ENCODE results near the gene PLXNA4.
"Not testable (repeated sequence)": the region's sequence is repeated elsewhere in the genome, so short reads cannot be mapped to it uniquely, and the experiment has no call there.

PLXNA4 gene

GRCh38 chr7:132575982-132576720 is at the start of gene PLXNA4:
TSS of gene PLXNA4 (minus strand) at chr7:132576470. CDS start at chr7:132508693, 67,777 bp downstream.
- no peak for DNase-seq (ENCODE audit: low read depth in 2 of 3, low spot score in 2 of 3)

- no peak for DNase-seq (ENCODE audit: low read depth in 2 of 3, low spot score in 2 of 3)
Measured at GRCh38 chr7:132625651-132626050, 49.4 kb upstream of the PLXNA4 start.

- DNase-seq (ENCODE audit: low read depth in 2 of 3, low spot score in 2 of 3), result no peak
Measured at GRCh38 chr7:132622081-132622480, 45.8 kb upstream of the PLXNA4 start.

- no peak for DNase-seq (ENCODE audit: low read depth in 2 of 3, low spot score in 2 of 3)
Measured at GRCh38 chr7:132619967-132620366, 43.7 kb upstream of the PLXNA4 start.

- DNase-seq (ENCODE audit: low read depth in 2 of 3, low spot score in 2 of 3), result no peak
Measured at GRCh38 chr7:132618956-132619305, 42.7 kb upstream of the PLXNA4 start.

GRCh38 chr7:132618271-132618955 is 42.1 kb upstream of the PLXNA4 start:
- DNase-seq (ENCODE audit: low read depth in 2 of 3, low spot score in 2 of 3), result no peak

- no peak for DNase-seq (ENCODE audit: low read depth in 2 of 3, low spot score in 2 of 3)
Measured at GRCh38 chr7:132614428-132615318, 38.4 kb upstream of the PLXNA4 start.

- no peak for DNase-seq (ENCODE audit: low read depth in 2 of 3, low spot score in 2 of 3)
Measured at GRCh38 chr7:132613737-132614136, 37.5 kb upstream of the PLXNA4 start.

GRCh38 chr7:132610995-132611394 is 34.7 kb upstream of the PLXNA4 start:
- no peak for DNase-seq (ENCODE audit: low read depth in 2 of 3, low spot score in 2 of 3)

- DNase-seq (ENCODE audit: low read depth in 2 of 3, low spot score in 2 of 3), result no peak
Measured at GRCh38 chr7:132609906-132610520, 33.7 kb upstream of the PLXNA4 start.

GRCh38 chr7:132609222-132609621 is 33.0 kb upstream of the PLXNA4 start:
- DNase-seq (ENCODE audit: low read depth in 2 of 3, low spot score in 2 of 3), result no peak

GRCh38 chr7:132608523-132608922 is 32.3 kb upstream of the PLXNA4 start:
- no peak for DNase-seq (ENCODE audit: low read depth in 2 of 3, low spot score in 2 of 3)

- DNase-seq (ENCODE audit: low read depth in 2 of 3, low spot score in 2 of 3), result no peak
Measured at GRCh38 chr7:132607656-132608055, 31.4 kb upstream of the PLXNA4 start.

- no peak for DNase-seq (ENCODE audit: low read depth in 2 of 3, low spot score in 2 of 3)
Measured at GRCh38 chr7:132604121-132604520, 27.9 kb upstream of the PLXNA4 start.

- DNase-seq (ENCODE audit: low read depth in 2 of 3, low spot score in 2 of 3), result no peak
Measured at GRCh38 chr7:132603220-132603833, 27.1 kb upstream of the PLXNA4 start.

GRCh38 chr7:132601783-132602182 is 25.5 kb upstream of the PLXNA4 start:
- no peak for DNase-seq (ENCODE audit: low read depth in 2 of 3, low spot score in 2 of 3)

- no peak for DNase-seq (ENCODE audit: low read depth in 2 of 3, low spot score in 2 of 3)
Measured at GRCh38 chr7:132596588-132596987, 20.3 kb upstream of the PLXNA4 start.

GRCh38 chr7:132594741-132595140 is 18.5 kb upstream of the PLXNA4 start:
- DNase-seq (ENCODE audit: low read depth in 2 of 3, low spot score in 2 of 3), result not testable (repeated sequence)

GRCh38 chr7:132592936-132593335 is 16.7 kb upstream of the PLXNA4 start:
- DNase-seq (ENCODE audit: low read depth in 2 of 3, low spot score in 2 of 3), result no peak

GRCh38 chr7:132592231-132592920 is 16.1 kb upstream of the PLXNA4 start:
- no peak for DNase-seq (ENCODE audit: low read depth in 2 of 3, low spot score in 2 of 3)
